HuH-7 (cell line): ENCODE data around the gene PPL.
A peak's percentile ranks its signal among the peaks of the same experiment; 100 is the strongest.

Experiments
- DNase-seq: peaks from one replicate; pipeline ENCODE4 v3.0.0; 2011; ENCODE audit warnings: low spot score

Gene PPL

GRCh38 chr16:4864728-4865127, 72.2 kb downstream of the PPL start:
- DNase-seq = no peak

- no peak for DNase-seq
These were observed 74.3 kb downstream of the PPL start for GRCh38 chr16:4862639-4863038.

- DNase-seq = no peak
These were observed 76.1 kb downstream of the PPL start for GRCh38 chr16:4860727-4861342.

- DNase-seq = no peak
These were observed 77.1 kb downstream of the PPL start for GRCh38 chr16:4859900-4860255.

- DNase-seq = no peak
These were observed 77.6 kb downstream of the PPL start for GRCh38 chr16:4859190-4859899.

- no peak for DNase-seq
These were observed 81.1 kb downstream of the PPL start for GRCh38 chr16:4855804-4856203.

- DNase-seq = no peak
These were observed 81.6 kb downstream of the PPL start for GRCh38 chr16:4855371-4855770.

GRCh38 chr16:4852221-4852872, 84.6 kb downstream of the PPL start:
- no peak for DNase-seq

- DNase-seq = no peak
These were observed 86.7 kb downstream of the PPL start for GRCh38 chr16:4850211-4850610.

GRCh38 chr16:4847774-4848587, 89.0 kb downstream of the PPL start:
- DNase-seq = peak; percentile 23

- DNase-seq = peak; percentile 95
These were observed 89.8 kb downstream of the PPL start, which contains the start of the genes GLYR1 and UBN1 for GRCh38 chr16:4846901-4847773. TSS of gene GLYR1 (minus strand) at chr16:4847288. CDS start at chr16:4847265, 23 bp downstream. TSS of gene UBN1 (plus strand) at chr16:4847481. CDS start at chr16:4852918, 5,437 bp downstream.

GRCh38 chr16:4846503-4846900, 90.4 kb downstream of the PPL start:
- DNase-seq = peak; percentile 15

- DNase-seq = no peak
These were observed 96.0 kb downstream of the PPL start for GRCh38 chr16:4840984-4841383.

GRCh38 chr16:4839942-4840341, 97.0 kb downstream of the PPL start:
- DNase-seq = no peak

GRCh38 chr16:4837733-4838501, 99.0 kb downstream of the PPL start:
- no peak for DNase-seq

GRCh38 chr16:4836727-4837126, 100.2 kb downstream of the PPL start:
- no peak for DNase-seq

- no peak for DNase-seq
These were observed 103.4 kb downstream of the PPL start for GRCh38 chr16:4833584-4833983.

- DNase-seq = no peak
These were observed 104.1 kb downstream of the PPL start for GRCh38 chr16:4832698-4833343.
